ENCODE data around the gene PDE6C.

Gene PDE6C

GRCh38 chr10:93707623-93708022 is 95.3 kb downstream of the PDE6C start:
- DNase-seq: no peak

GRCh38 chr10:93710333-93710909 is 98.1 kb downstream of the PDE6C start:
- no peak for DNase-seq

- no peak for DNase-seq
These were observed 99.6 kb downstream of the PDE6C start for GRCh38 chr10:93711891-93712290.

- DNase-seq: no peak
These were observed 100.3 kb downstream of the PDE6C start for GRCh38 chr10:93712593-93712992.

- DNase-seq: no peak
These were observed 103.0 kb downstream of the PDE6C start for GRCh38 chr10:93715345-93715744.
